MM.1S (cell line): ENCODE measurements around the gene CYRIA.

Source experiments
- DNase-seq: peaks from one replicate; pipeline ENCODE4 v3.0.0-alpha.2; 2015
- H2AFZ ChIP-seq: fragments of 300-600 bp; sonication (generic); 2 replicates; pipeline ENCODE4 v1.6.0; 2016; ENCODE audit warnings: antibody characterized with exemption, low read length
- H3F3A ChIP-seq: fragments of 300-600 bp; sonication (generic); 2 replicates; pipeline ENCODE4 v1.6.1; 2016; ENCODE audit warnings: mild to moderate bottlenecking, antibody characterized with exemption, low read length, moderate library complexity, mixed read lengths; ENCODE audit not compliant: insufficient read depth
- H3K27ac ChIP-seq: fragments of 300-600 bp; sonication (generic); 2 replicates; pipeline ENCODE4 v1.5.1; 2016; ENCODE audit warnings: mild to moderate bottlenecking, low read length
- H3K27me3 ChIP-seq: fragments of 300-600 bp; sonication (generic); replicated peaks from 2 replicates; pipeline ENCODE4 v1.6.0; 2016; ENCODE audit warnings: low read length; ENCODE audit not compliant: insufficient read depth
- H3K36me3 ChIP-seq: fragments of 300-600 bp; sonication (generic); replicated peaks from 2 replicates; pipeline ENCODE4 v1.6.1; 2016; ENCODE audit warnings: mild to moderate bottlenecking, low read length, mixed read lengths; ENCODE audit not compliant: insufficient read depth
- H3K4me1 ChIP-seq: fragments of 300-600 bp; sonication (generic); 2 replicates; pipeline ENCODE4 v1.6.1; 2016; ENCODE audit warnings: low read length, mixed read lengths
- H3K4me2 ChIP-seq: fragments of 300-600 bp; sonication (generic); 2 replicates; pipeline ENCODE4 v1.6.0; 2016; ENCODE audit warnings: low read depth, low read length
- H3K4me3 ChIP-seq: fragments of 300-600 bp; sonication (generic); 2 replicates; pipeline ENCODE4 v1.5.1; 2016; ENCODE audit warnings: low read length, mixed read lengths
- H3K79me2 ChIP-seq: fragments of 300-600 bp; sonication (generic); 2 replicates; pipeline ENCODE4 v1.6.1; 2016; ENCODE audit warnings: mixed run types, low read length, mixed read lengths
- H3K9ac ChIP-seq: fragments of 300-600 bp; sonication (generic); 2 replicates; pipeline ENCODE4 v1.6.1; 2016; ENCODE audit warnings: low read length, mixed read lengths
- H3K9me2 ChIP-seq: fragments of 300-600 bp; sonication (generic); replicated peaks from 2 replicates; pipeline ENCODE4 v1.6.1; 2016; ENCODE audit warnings: mild to moderate bottlenecking, low read length, mixed read lengths; ENCODE audit not compliant: insufficient read depth
- H3K9me3 ChIP-seq: fragments of 300-600 bp; sonication (generic); replicated peaks from 2 replicates; pipeline ENCODE4 v1.6.1; 2016; ENCODE audit warnings: mild to moderate bottlenecking, low read length, mixed read lengths; ENCODE audit not compliant: insufficient read depth
- H4K20me1 ChIP-seq: fragments of 300-600 bp; sonication (generic); 2 replicates; pipeline ENCODE4 v1.6.1; 2016; ENCODE audit warnings: mild to moderate bottlenecking, low read length, moderate library complexity, mixed read lengths; ENCODE audit not compliant: insufficient read depth
- CTCF ChIP-seq: fragments of 300-600 bp; sonication (generic); IDR thresholded peaks from 2 replicates; pipeline ENCODE4 v1.5.1; 2016; ENCODE audit warnings: antibody characterized with exemption, low read length, mixed read lengths
- EZH2 ChIP-seq: fragments of 300-600 bp; sonication (generic); optimal IDR thresholded peaks from 2 replicates; pipeline ENCODE3; 2017; ENCODE audit warnings: low read depth, mild to moderate bottlenecking, antibody characterized with exemption, low read length, mixed read lengths
- EZH2phosphoT487 ChIP-seq: fragments of 300-600 bp; sonication (generic); IDR thresholded peaks from 2 replicates; pipeline ENCODE4 v1.6.1; 2018; ENCODE audit warnings: antibody characterized with exemption, low read length

The CYRIA gene

GRCh38 chr2:16625201-16625729 lies 40.4 kb downstream of the CYRIA start:
- H3K9me3 ChIP-seq = no peaks in the 10 kb centered on the region
- no peak overlapping the region for H3K4me3 ChIP-seq
- H3K9me2 ChIP-seq = no peaks in the 10 kb centered on the region
- DNase-seq = no peak
- no peaks in the 10 kb centered on the region for H3K36me3 ChIP-seq
- no peak overlapping the region for H2AFZ ChIP-seq
- H3K9ac ChIP-seq = no peak overlapping the region
- H3K4me1 ChIP-seq = 0 out of 2 replicates have a peak, but pooled peaks cover 3% of the 10 kb centered on the region
- H3K79me2 ChIP-seq = no peaks in the 10 kb centered on the region
- no peaks in the 10 kb centered on the region for H3K27me3 ChIP-seq
- TF ChIP-seq EZH2phosphoT487 (no peak), EZH2 (no peak), CTCF (no peak)
- H3K27ac ChIP-seq = no peak overlapping the region
- no peaks in the 10 kb centered on the region for H3F3A ChIP-seq
- H3K4me2 ChIP-seq = no peak overlapping the region
- no peaks in the 10 kb centered on the region for H4K20me1 ChIP-seq

GRCh38 chr2:16624436-16624780 lies 41.2 kb downstream of the CYRIA start:
- Histone ChIP-seq H3K79me2 (no peaks in the 10 kb centered on the region), H3K27ac (no peak overlapping the region), H4K20me1 (no peaks in the 10 kb centered on the region), H3K4me2 (no peak overlapping the region), H3K9me2 (no peaks in the 10 kb centered on the region), H3K9ac (no peak overlapping the region), H3K4me3 (no peak overlapping the region), H3K27me3 (no peaks in the 10 kb centered on the region), H3K9me3 (no peaks in the 10 kb centered on the region), H3K4me1 (0 out of 2 replicates have a peak, but pooled peaks cover 3% of the 10 kb centered on the region), H2AFZ (no peak overlapping the region), H3K36me3 (no peaks in the 10 kb centered on the region), H3F3A (no peaks in the 10 kb centered on the region)
- TF ChIP-seq CTCF = no peak
- no peak for TF ChIP-seq EZH2phosphoT487
- TF ChIP-seq EZH2 = no peak
- DNase-seq = no peak

- Histone ChIP-seq H3K9me3 (no peaks in the 10 kb centered on the region), H3K4me1 (0 out of 2 replicates have a peak, but pooled peaks cover 3% of the 10 kb centered on the region), H4K20me1 (no peaks in the 10 kb centered on the region), H3F3A (no peaks in the 10 kb centered on the region), H2AFZ (no peak overlapping the region), H3K4me2 (no peak overlapping the region), H3K36me3 (no peaks in the 10 kb centered on the region), H3K9ac (no peak overlapping the region), H3K27ac (no peak overlapping the region), H3K79me2 (no peaks in the 10 kb centered on the region), H3K9me2 (no peaks in the 10 kb centered on the region), H3K4me3 (no peak overlapping the region), H3K27me3 (no peaks in the 10 kb centered on the region)
- TF ChIP-seq EZH2phosphoT487 (no peak), CTCF (no peak), EZH2 (no peak)
- DNase-seq = no peak
These were observed 41.8 kb downstream of the CYRIA start for GRCh38 chr2:16623564-16624435.
